ENCODE measurements around the gene MYORG.

Gene MYORG

GRCh38 chr9:34374905-34375552 is 1.7 kb downstream of the MYORG start:
- Mint-ChIP-seq H3K9me3 (no peaks in the 10 kb centered on the region), H3K4me3 (peak overlapping the region; percentile 87 to 92 (median 87)), H3K27me3 (ENCODE audit: low read depth) (peaks cover 26% of the 10 kb centered on the region), H3K36me3 (ENCODE audit: low read depth) (peaks cover 32% of the 10 kb centered on the region), H3K27ac (peak overlapping the region in 1 of 3 experiments; percentile 50), H3K4me1 (peaks cover 20% of the 10 kb centered on the region)
- TF ChIP-seq CTCF (IDR thresholded peaks at IDR 0.05; ENCODE audit: unreplicated experiment in 3 of 3), result no peak

GRCh38 chr9:34374339-34374738 is 2.4 kb downstream of the MYORG start:
- H3K27me3 Mint-ChIP-seq (ENCODE audit: low read depth), result peaks cover 19% of the 10 kb centered on the region
- peaks cover 24% of the 10 kb centered on the region for H3K4me1 Mint-ChIP-seq
- peak overlapping the region in 1 of 3 experiments; percentile 3 for H3K4me3 Mint-ChIP-seq
- no peak overlapping the region for H3K27ac Mint-ChIP-seq
- TF ChIP-seq CTCF (IDR thresholded peaks at IDR 0.05; ENCODE audit: unreplicated experiment in 3 of 3), result no peak
- no peaks in the 10 kb centered on the region for H3K9me3 Mint-ChIP-seq
- peaks cover 39% of the 10 kb centered on the region for H3K36me3 Mint-ChIP-seq (ENCODE audit: low read depth)

GRCh38 chr9:34373749-34374148 is 2.9 kb downstream of the MYORG start:
- Mint-ChIP-seq H3K27ac (no peak overlapping the region), H3K4me1 (peaks cover 21% of the 10 kb centered on the region), H3K36me3 (ENCODE audit: low read depth) (peaks cover 44% of the 10 kb centered on the region), H3K9me3 (peaks cover under 1% of the 10 kb centered on the region), H3K27me3 (ENCODE audit: low read depth) (peaks cover 15% of the 10 kb centered on the region), H3K4me3 (no peak overlapping the region)
- TF ChIP-seq CTCF (IDR thresholded peaks at IDR 0.05; ENCODE audit: unreplicated experiment in 3 of 3), result no peak

GRCh38 chr9:34372467-34373011 is 4.2 kb downstream of the MYORG start:
- no peak overlapping the region for H3K27ac Mint-ChIP-seq
- peak overlapping the region in 1 of 3 experiments; percentile 38 for H3K4me3 Mint-ChIP-seq
- peaks cover 51% of the 10 kb centered on the region for H3K36me3 Mint-ChIP-seq (ENCODE audit: low read depth)
- H3K27me3 Mint-ChIP-seq (ENCODE audit: low read depth), result peaks cover 5% of the 10 kb centered on the region
- no peak for TF ChIP-seq CTCF (IDR thresholded peaks at IDR 0.05; ENCODE audit: unreplicated experiment in 3 of 3)
- H3K9me3 Mint-ChIP-seq, result peaks cover 5% of the 10 kb centered on the region
- H3K4me1 Mint-ChIP-seq, result peaks cover 21% of the 10 kb centered on the region

GRCh38 chr9:34371886-34372466 is 4.7 kb downstream of the MYORG start:
- TF ChIP-seq CTCF (IDR thresholded peaks at IDR 0.05; ENCODE audit: unreplicated experiment in 3 of 3), result no peak
- peaks cover 21% of the 10 kb centered on the region for H3K4me1 Mint-ChIP-seq
- peaks cover 8% of the 10 kb centered on the region for H3K9me3 Mint-ChIP-seq
- H3K27ac Mint-ChIP-seq, result no peak overlapping the region
- H3K27me3 Mint-ChIP-seq (ENCODE audit: low read depth), result peaks cover under 1% of the 10 kb centered on the region
- peaks cover 55% of the 10 kb centered on the region for H3K36me3 Mint-ChIP-seq (ENCODE audit: low read depth)
- H3K4me3 Mint-ChIP-seq, result no peak overlapping the region

All from nephron (organoid).